ENCODE data around the gene DLX5. TPM values are rescaled to one million over a fixed set of nuclear protein-coding genes. Genes with fewer than 3 reads are reported as not detected.

DLX5 gene
- total RNA-seq, 4 donors from 2014 or later = 0.54 to 1.5 (median 0.67) TPM; not detected in 1

GRCh38 chr7:97004247-97005182 is 20.1 kb downstream of the DLX5 start:
- Histone ChIP-seq H3K36me3 (no peaks in the 10 kb centered on the region), H3K27ac (no peak overlapping the region), H3K27me3 (peaks cover 50% of the 10 kb centered on the region), H3K4me1 (peaks cover 15% of the 10 kb centered on the region in 2 donors), H3K4me3 (replicated peaks in 1 of 3) (peak overlapping the region in 1 of 3 donors; percentile 17), H3K9me3 (no peaks in the 10 kb centered on the region)
- 9 to 12% methylated on average over 20 of the region's 20 CpGs for WGBS, 2 donors
- TF ChIP-seq POLR2A (IDR thresholded peaks at IDR 0.05) = no peak
- no peak for TF ChIP-seq CTCF (IDR thresholded peaks at IDR 0.05)
- intact Hi-C loops (cut with DNase I) = no loop called here
- DNase-seq = no peak

GRCh38 chr7:97003262-97004246 is 21.1 kb downstream of the DLX5 start:
- Histone ChIP-seq H3K27ac (no peak overlapping the region), H3K36me3 (no peaks in the 10 kb centered on the region), H3K9me3 (no peaks in the 10 kb centered on the region), H3K4me3 (replicated peaks in 1 of 3) (no peak overlapping the region), H3K4me1 (peaks cover 15% of the 10 kb centered on the region in 2 donors), H3K27me3 (peaks cover 53% of the 10 kb centered on the region)
- 17 to 18% methylated on average over 33 to 48 of the region's 49 CpGs for WGBS, 2 donors
- no peak for TF ChIP-seq CTCF (IDR thresholded peaks at IDR 0.05)
- TF ChIP-seq POLR2A (IDR thresholded peaks at IDR 0.05) = no peak
- intact Hi-C loops (cut with DNase I) = no loop called here
- DNase-seq = no peak

GRCh38 chr7:97002555-97003261 is 21.9 kb downstream of the DLX5 start:
- H3K4me3 ChIP-seq (replicated peaks in 1 of 3) = no peak overlapping the region
- peaks cover 56% of the 10 kb centered on the region for H3K27me3 ChIP-seq
- intact Hi-C loops (cut with DNase I) = no loop called here
- TF ChIP-seq POLR2A (IDR thresholded peaks at IDR 0.05) (no peak), CTCF (IDR thresholded peaks at IDR 0.05) (no peak)
- no peak for DNase-seq
- no peak overlapping the region for H3K27ac ChIP-seq
- H3K9me3 ChIP-seq = no peaks in the 10 kb centered on the region
- WGBS, 2 donors = 16 to 18% methylated on average over 22 of the region's 22 CpGs
- H3K4me1 ChIP-seq = peaks cover 15% of the 10 kb centered on the region in 2 donors
- no peaks in the 10 kb centered on the region for H3K36me3 ChIP-seq

GRCh38 chr7:97001656-97002554 is 22.7 kb downstream of the DLX5 start:
- no peak for DNase-seq

More at GRCh38 chr7:97001656-97002554, 22.7 kb downstream of the DLX5 start:
- Histone ChIP-seq H3K4me1 (peaks cover 15% of the 10 kb centered on the region in 2 donors), H3K36me3 (no peaks in the 10 kb centered on the region), H3K9me3 (no peaks in the 10 kb centered on the region), H3K27ac (no peak overlapping the region), H3K27me3 (peaks cover 53% of the 10 kb centered on the region), H3K4me3 (replicated peaks in 1 of 3) (no peak overlapping the region)
- WGBS, 2 donors = 36 to 43% methylated on average over 33 to 39 of the region's 39 CpGs
- intact Hi-C loops (cut with DNase I) = no loop called here
- no peak for TF ChIP-seq CTCF (IDR thresholded peaks at IDR 0.05)
- no peak for TF ChIP-seq POLR2A (IDR thresholded peaks at IDR 0.05)
